Lung (tissue), 12 donors: ENCODE results near the gene CHORDC1. TPM values are rescaled to one million over a fixed set of nuclear protein-coding genes. Genes with fewer than 3 reads are reported as not detected.

Source experiments
- ATAC-seq: fragments of 200-7000 bp; cut with Tn5 transposase; one replicate; pipeline ENCODE4 v1.9.1; 2020; ENCODE audit warnings: moderate number of reproducible peaks; ENCODE audit not compliant: insufficient read depth, low FRiP score
- DNase-seq, 3 donors: peaks; one replicate each; pipeline ENCODE4 v3.0.0-alpha.2; 2013 to 2017
- H3K27ac ChIP-seq, 2 donors: one replicate each; pipeline ENCODE4 v1.5.1; 2013; ENCODE audit warnings: mild to moderate bottlenecking in 2 of 2, moderate library complexity in 2 of 2, control low read depth in 1 of 2, inconsistent platforms in 1 of 2, low read depth in 1 of 2, low read length in 1 of 2
- H3K27me3 ChIP-seq, 3 donors: one replicate each; pipeline ENCODE4 v1.5.1; 2013; ENCODE audit warnings: low read length in 2 of 3; ENCODE audit not compliant: control insufficient read depth in 3 of 3, insufficient read depth in 3 of 3
- H3K36me3 ChIP-seq, 4 donors: one replicate each; pipeline ENCODE4 v1.5.1; 2013; ENCODE audit warnings: low read length in 4 of 4, mild to moderate bottlenecking in 1 of 4, moderate library complexity in 1 of 4; ENCODE audit not compliant: control insufficient read depth in 4 of 4, insufficient read depth in 4 of 4
- H3K4me1 ChIP-seq, 5 donors: one replicate each; pipeline ENCODE4 v1.5.1; 2013; ENCODE audit warnings: low read length in 5 of 5, mild to moderate bottlenecking in 2 of 5, moderate library complexity in 1 of 5; ENCODE audit not compliant: control insufficient read depth in 5 of 5, insufficient read depth in 5 of 5
- H3K4me3 ChIP-seq: one replicate; pipeline ENCODE4 v1.5.1; 2013; ENCODE audit warnings: mild to moderate bottlenecking, control low read depth, moderate library complexity
- H3K9ac ChIP-seq, 2 donors: one replicate each; pipeline ENCODE4 v1.5.1; 2013; ENCODE audit warnings: low read length in 2 of 2, control low read depth in 1 of 2; ENCODE audit not compliant: insufficient read depth in 1 of 2
- H3K9me3 ChIP-seq, 4 donors: one replicate each; pipeline ENCODE4 v1.5.1; 2013; ENCODE audit warnings: low read length in 3 of 4, mild to moderate bottlenecking in 1 of 4, moderate library complexity in 1 of 4; ENCODE audit not compliant: control insufficient read depth in 4 of 4, insufficient read depth in 3 of 4
- WGBS, 2 donors: extraction: QIAGEN DNeasy Blood & Tissue Kit; methylation state at CpG; one replicate each; pipeline ENCODE4 v1.1.7; 2013; 5-methylcytosine and 5-hydroxymethylcytosine counted together
- polyA plus RNA-seq, 2 donors: library from polyadenylated mRNA; stranded (reverse); fragments of 200-250 nt; gene quantifications; one replicate each; pipeline ENCODE4 v1.2.1, GENCODE V29; 2013
- total RNA-seq, 2 donors: library from RNA; depleted of rRNA in 1 of 2; stranded (reverse); fragments of >200 nt in 1 of 2; gene quantifications; one replicate each; pipeline ENCODE4 v1.2.1, GENCODE V29; 2014 to 2021
- TF ChIP-seq, protein P1 (sequence below): IDR thresholded peaks from 2 replicates; pipeline ENCODE4 v1.5.1; 2012; ENCODE audit warnings: mild to moderate bottlenecking; ENCODE audit errors: control extremely low read depth, extremely low read depth
- donor health status: control.
- donor health status: control.
- donor health status: Bipolar disorder and iron deficiency.
- donor health status: healthy.
- donor health status: DM: yes; HTN: yes; CAD: no.

The CHORDC1 gene
- total and polyA plus RNA-seq, 4 donors: 20.4 to 80.4 (median 22.7) TPM

GRCh38 chr11:90189011-90189410 is 33.8 kb downstream of the CHORDC1 start:
- Histone ChIP-seq H3K9me3 (no peaks in the 10 kb centered on the region), H3K4me3 (no peak overlapping the region), H3K9ac (no peak overlapping the region), H3K27ac (no peak overlapping the region), H3K4me1 (no peaks in the 10 kb centered on the region), H3K27me3 (no peaks in the 10 kb centered on the region), H3K36me3 (peaks cover 0 to 12% (median 6%) of the 10 kb centered on the region in 4 donors)
- TF ChIP-seq, protein P1, sequence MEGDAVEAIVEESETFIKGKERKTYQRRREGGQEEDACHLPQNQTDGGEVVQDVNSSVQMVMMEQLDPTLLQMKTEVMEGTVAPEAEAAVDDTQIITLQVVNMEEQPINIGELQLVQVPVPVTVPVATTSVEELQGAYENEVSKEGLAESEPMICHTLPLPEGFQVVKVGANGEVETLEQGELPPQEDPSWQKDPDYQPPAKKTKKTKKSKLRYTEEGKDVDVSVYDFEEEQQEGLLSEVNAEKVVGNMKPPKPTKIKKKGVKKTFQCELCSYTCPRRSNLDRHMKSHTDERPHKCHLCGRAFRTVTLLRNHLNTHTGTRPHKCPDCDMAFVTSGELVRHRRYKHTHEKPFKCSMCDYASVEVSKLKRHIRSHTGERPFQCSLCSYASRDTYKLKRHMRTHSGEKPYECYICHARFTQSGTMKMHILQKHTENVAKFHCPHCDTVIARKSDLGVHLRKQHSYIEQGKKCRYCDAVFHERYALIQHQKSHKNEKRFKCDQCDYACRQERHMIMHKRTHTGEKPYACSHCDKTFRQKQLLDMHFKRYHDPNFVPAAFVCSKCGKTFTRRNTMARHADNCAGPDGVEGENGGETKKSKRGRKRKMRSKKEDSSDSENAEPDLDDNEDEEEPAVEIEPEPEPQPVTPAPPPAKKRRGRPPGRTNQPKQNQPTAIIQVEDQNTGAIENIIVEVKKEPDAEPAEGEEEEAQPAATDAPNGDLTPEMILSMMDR: no peak
- ATAC-seq (no peak), DNase-seq (no peak)
- 98 to 99% methylated on average over 2 of the region's 2 CpGs for WGBS, 2 donors

GRCh38 chr11:90187839-90188238 is 35.0 kb downstream of the CHORDC1 start:
- no peak for DNase-seq
- Histone ChIP-seq H3K9ac (no peak overlapping the region), H3K36me3 (peaks cover 0 to 16% (median 8%) of the 10 kb centered on the region in 4 donors), H3K27me3 (no peaks in the 10 kb centered on the region), H3K4me1 (no peaks in the 10 kb centered on the region), H3K27ac (no peak overlapping the region), H3K4me3 (no peak overlapping the region), H3K9me3 (no peaks in the 10 kb centered on the region)
- TF ChIP-seq, protein P1: no peak
- WGBS, 2 donors: 93% methylated on average over 3 of the region's 3 CpGs
- ATAC-seq: no peak

GRCh38 chr11:90179923-90180322 is 42.9 kb downstream of the CHORDC1 start:
- Histone ChIP-seq H3K9ac (no peak overlapping the region), H3K9me3 (no peaks in the 10 kb centered on the region), H3K27ac (no peak overlapping the region), H3K4me1 (no peaks in the 10 kb centered on the region), H3K36me3 (peaks cover 0 to 23% (median 12%) of the 10 kb centered on the region in 4 donors), H3K4me3 (no peak overlapping the region), H3K27me3 (no peaks in the 10 kb centered on the region)
- no peak for DNase-seq
- TF ChIP-seq, protein P1: no peak
- WGBS, 2 donors: 69 to 93% methylated on average over 2 of the region's 2 CpGs
- ATAC-seq: no peak

GRCh38 chr11:90178751-90179150 is 44.1 kb downstream of the CHORDC1 start:
- Histone ChIP-seq H3K4me1 (no peaks in the 10 kb centered on the region), H3K4me3 (no peak overlapping the region), H3K27me3 (no peaks in the 10 kb centered on the region), H3K9ac (no peak overlapping the region), H3K36me3 (peaks cover 0 to 20% (median 12%) of the 10 kb centered on the region in 4 donors), H3K9me3 (no peaks in the 10 kb centered on the region), H3K27ac (no peak overlapping the region)
- TF ChIP-seq, protein P1: no peak
- no peak for ATAC-seq
- 88 to 90% methylated on average over 2 of the region's 2 CpGs for WGBS, 2 donors
- no peak for DNase-seq
